ENCODE data around the gene STON2.
"Not testable (repeated sequence)": the region's sequence is repeated elsewhere in the genome, so short reads cannot be mapped to it uniquely, and the experiment has no call there.

The STON2 gene, protein sequence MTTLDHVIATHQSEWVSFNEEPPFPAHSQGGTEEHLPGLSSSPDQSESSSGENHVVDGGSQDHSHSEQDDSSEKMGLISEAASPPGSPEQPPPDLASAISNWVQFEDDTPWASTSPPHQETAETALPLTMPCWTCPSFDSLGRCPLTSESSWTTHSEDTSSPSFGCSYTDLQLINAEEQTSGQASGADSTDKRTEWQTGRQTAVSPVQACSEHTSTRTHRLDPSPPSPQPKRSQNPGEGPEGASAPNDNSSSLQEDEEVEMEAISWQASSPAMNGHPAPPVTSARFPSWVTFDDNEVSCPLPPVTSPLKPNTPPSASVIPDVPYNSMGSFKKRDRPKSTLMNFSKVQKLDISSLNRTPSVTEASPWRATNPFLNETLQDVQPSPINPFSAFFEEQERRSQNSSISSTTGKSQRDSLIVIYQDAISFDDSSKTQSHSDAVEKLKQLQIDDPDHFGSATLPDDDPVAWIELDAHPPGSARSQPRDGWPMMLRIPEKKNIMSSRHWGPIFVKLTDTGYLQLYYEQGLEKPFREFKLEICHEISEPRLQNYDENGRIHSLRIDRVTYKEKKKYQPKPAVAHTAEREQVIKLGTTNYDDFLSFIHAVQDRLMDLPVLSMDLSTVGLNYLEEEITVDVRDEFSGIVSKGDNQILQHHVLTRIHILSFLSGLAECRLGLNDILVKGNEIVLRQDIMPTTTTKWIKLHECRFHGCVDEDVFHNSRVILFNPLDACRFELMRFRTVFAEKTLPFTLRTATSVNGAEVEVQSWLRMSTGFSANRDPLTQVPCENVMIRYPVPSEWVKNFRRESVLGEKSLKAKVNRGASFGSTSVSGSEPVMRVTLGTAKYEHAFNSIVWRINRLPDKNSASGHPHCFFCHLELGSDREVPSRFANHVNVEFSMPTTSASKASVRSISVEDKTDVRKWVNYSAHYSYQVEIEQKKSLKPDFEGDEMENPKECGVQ

DNA sequence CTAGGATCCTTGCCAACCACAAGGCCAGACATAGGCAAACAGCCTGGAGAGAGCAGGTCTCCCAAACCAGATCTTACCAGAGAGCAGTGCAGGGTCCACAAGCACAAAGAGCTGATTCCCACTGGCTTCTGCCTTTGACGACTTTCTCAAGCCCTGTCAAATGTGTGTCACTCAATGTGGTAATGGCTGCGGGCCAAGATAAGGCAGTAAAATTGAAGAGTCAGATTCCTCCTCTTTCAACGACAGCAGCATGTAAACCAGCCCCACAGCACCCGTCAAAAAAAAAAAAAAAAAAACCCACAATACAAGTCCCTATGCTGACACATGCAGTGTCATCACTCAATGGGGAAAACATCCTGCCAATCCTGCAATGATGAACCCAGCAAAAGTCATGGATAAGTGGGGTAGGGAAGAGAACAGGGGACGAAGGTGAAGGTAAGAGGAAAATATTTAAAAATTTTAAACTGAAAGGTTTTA is at the start of gene STON2:
STON2 (minus strand) TSS at position 123 of the 477 bp plus-strand sequence. CDS start 1,942 bp downstream, outside the sequence.
- peak; percentile 90 for DNase-seq

DNA sequence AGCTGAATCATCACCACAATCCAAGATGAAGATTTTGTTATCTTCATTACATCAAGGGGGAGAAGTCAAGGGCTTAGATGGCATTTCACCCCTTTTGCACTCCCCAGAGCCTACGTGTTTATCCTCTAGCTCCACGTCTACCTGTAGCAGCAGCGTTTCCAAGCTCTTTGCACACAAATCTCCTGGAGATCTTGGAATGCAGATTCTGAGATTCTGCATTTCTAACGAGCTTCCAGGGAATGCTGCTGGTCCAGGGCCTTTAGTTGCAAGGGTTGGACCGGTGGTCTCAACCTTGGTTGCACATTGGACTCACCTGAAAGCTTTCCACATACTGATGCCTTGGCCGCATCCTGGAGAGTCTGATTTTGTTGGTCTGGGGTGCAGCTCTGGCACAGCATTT is 49.5 kb upstream of the STON2 start:
- DNase-seq = no peak

DNA sequence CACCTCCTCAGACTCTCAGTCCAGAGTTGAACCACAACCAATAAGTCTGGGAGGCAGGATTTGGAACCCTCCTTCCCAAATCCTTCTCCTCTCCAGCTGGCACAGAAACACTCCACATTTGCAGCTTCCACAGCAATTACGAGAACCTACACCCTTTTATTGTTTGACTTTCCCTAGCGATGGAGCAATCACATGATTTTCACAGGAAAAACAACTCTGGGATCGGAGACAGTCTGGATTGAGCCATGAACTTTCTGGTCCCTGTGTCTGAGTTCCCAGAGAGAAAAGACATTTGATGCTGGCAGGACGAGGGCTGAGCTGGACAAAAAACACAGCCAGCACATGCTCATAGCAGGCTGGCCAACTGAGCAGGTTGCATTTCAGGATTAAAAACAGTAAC is 49.0 kb upstream of the STON2 start:
- no peak for DNase-seq

DNA sequence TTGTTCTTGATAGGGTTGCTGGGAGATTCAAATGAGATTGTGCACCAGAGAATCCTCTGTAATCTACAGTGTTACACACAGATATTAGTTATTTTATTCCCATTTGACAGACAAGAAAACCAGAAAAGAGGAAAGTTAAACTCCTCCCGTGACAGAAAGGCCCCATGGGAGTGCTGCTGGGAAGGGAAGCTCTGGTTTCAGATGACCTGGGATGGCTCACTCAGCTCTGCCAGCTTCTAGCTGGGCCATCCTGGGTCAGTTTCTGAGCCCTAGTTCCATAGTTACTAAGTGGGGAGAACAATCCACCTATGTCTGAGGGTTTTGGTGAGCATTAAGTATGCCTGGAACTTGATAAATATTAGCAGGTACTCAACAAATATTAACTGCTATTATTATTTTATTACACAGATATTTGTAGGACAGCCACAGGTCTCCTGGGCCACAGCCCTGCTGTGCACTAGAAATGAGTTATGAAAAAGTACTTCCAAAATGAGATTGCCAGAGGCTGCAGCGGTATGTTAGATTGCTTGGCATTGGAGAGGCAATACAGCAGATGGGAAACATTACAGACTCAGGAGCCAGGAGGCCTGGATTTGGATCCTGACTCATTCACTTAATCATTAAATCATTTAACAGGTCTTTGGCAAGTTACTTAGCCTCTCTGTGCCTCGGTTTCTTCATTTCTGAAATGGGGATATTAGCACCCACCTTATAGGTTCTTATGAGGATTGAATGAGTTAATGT is 47.1 kb upstream of the STON2 start:
- no peak for DNase-seq

DNA sequence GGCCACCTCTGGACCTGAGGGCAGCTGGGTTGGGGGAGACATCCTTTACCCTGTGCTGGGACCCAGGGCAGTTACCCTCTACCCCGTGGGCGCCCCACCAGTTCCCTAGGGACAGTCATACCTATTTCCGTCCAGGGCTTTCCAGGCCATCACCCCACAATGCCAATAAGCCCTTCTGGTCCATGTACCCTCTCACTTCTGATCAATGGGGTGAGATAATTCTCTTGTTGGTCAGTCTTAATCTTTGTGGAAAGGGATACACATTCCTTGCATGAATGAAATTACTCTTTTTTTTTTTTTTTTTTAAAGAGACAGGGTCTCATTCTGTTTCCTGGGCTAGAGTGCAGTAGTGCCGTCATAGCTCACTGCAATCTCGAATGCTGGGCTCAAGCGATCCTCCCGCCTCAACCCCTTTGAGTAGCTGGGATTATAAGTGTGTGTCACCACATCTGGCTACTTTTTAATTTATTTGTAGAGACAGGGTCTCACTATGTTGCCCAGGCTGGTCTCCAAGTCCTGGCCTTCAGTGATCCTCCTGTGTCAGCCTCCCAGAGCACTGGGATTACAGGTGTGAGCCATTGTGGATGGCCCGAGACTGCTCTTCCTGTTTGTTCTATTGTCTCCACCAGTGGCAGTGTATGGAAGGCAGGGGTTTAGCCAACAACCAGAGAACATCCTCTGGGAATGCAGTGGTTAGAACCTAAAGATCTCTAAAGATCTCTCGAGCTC is 46.3 kb upstream of the STON2 start:
- DNase-seq = no peak

DNA sequence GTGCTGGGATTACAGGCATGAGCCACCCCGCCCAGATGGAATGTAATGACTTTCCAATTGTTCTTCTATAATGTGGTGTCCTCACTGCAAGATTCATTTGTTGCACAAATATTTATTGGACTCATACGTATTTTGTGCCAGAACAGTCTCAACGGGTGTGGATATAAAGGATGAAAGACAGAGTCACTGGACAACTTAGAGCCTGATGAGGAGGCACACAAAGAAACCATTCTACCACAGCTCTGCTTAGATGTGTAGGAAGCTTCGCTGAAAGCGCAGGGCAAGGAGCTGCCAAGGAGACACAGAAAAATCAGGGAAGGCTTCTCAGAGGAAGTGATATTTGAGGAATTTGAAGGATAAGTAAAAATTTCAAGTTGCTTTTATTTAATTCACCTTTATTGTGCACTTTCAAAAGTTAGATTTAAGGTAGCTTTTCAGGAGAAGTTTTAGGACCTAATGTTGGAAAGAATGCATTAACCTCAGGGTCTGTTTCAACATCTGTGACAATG is 41.6 kb upstream of the STON2 start:
- DNase-seq = no peak

DNA sequence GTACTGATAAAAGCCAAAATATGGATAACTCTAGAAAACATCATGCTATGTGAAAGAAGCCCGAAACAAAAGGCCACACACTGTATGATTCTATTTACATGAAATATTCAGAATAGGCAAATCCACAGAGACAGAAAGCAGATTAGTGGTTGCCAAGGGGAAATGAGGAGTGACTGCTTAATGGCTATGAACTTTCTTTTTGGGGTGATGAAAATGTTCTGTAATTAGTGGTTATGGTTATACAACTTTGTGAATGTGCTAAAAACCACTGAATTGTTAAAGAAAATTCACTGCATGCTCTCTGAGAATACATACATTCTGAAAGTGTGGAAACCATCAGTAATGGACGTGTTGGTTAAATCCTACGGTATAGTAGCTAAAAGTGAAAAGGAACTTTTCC is 39.9 kb upstream of the STON2 start:
- DNase-seq = no peak

DNA sequence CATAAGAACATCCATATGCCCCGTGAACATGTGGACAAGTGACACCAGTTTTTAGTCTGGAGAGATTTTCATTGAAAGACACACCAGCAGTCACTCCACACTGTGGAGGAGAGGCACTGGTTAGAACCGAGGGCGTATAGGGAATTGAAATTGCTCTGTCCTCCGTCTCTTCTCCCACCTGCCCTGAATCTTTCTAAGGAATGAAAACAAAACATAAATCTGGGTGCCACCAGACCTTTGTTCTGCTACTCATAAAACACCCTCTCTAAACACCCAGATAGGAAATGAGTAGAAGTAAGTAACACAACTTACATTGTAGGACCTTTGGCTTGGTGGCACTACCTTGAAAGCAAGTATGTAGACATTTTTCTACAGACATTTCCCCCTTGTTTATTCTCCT is 37.1 kb upstream of the STON2 start:
- no peak for DNase-seq

DNA sequence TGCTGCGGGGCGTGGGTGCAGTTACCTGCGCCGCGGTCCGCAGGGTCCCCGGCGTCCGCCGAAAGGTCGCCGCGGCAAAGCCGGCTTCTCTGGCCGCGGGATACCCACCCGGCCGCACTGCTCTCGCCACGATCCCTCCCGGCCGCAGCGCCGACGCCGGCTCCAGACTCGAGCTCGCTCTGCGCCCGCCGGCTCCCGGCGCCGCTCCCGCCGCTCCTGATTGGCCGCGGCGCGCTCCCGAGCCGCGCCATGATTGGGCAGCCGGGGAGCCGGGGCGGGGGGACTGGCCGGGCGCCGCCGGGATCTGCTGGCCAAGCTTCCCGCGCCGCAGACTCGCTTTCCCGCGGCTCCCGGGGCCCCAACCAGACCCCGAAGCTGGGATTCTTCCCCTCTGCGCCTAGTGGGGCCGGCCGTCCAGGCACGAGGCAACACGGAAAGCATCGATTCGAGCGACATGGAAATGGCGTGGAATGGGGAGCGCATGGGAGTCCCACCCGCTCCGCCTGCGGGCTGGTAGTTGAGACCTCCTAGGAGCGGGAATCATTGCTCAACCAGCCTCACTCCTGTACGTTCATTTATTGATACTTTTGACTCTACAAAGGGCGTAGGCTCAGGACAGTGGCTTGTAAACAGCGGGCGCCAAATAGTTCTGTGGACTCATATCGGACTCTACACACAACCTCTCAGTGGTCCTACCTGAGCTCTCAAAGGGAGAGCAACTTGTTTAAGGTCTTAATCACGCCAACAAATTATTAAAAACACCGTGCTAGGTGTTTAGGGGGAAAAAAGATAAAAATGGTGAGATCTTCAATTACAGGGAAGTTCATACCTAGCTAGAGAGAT is 36.4 kb upstream of the STON2 start:
- peak; percentile 61 for DNase-seq

DNA sequence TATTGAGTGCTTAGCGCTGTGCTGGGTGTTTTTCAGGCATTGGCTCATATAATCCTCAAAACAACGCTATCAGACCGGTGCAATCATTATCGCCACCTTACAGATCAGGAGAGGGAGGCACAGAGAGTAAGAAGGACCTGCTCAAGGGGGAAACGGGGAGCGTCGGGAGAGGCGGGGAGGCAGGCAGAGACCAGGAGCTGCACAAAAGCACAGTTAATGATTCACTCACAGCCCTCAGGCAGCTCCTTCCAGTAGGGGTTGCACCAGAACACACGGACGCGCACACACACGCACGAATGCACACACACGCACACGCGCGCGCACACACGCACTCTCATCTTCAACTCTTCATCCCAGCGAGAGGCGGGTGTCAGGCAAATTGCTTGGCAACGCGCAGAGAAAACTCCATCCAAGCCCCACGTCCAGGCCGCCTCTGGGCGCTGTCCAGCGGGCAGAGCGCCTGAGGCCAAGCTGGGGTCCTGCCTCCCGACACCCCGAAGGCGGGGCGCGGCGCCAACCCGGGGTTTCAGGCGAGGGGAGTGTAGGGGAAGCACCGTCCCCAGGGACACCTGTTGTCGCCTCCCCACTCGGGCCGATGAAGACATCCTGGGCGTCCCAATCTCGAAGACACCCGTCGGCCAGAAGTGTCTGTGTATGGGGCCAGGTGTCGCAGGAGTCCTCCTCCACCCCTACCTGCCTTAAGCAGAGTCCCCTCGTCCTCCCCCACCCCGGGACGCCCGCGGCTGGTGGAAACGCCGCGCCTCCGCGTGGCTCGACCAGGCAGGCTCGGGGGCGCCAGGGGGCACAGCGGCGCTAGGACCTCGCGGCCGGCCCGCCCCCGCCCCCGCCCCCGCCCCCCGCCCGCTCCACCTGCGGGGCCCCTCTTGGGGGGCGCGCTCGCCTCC is 35.5 kb upstream of the STON2 start:
- peak; percentile 20 for DNase-seq

DNA sequence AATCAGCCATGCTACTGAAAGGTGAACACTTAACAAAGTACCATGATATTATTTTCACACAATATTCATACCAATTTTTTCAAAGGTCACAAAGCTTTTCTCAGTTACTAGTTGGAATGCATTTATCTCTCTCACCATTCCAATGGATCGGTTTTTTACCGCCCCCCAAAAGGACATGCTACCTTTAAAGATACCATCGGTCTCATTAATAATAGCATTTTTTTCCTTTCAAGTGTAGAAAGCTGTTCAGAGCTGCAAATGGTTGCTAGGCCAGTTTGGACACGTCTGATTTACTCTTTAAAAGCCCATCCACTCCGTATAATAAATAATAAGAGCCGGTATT is 34.9 kb upstream of the STON2 start:
- DNase-seq = no peak

DNA sequence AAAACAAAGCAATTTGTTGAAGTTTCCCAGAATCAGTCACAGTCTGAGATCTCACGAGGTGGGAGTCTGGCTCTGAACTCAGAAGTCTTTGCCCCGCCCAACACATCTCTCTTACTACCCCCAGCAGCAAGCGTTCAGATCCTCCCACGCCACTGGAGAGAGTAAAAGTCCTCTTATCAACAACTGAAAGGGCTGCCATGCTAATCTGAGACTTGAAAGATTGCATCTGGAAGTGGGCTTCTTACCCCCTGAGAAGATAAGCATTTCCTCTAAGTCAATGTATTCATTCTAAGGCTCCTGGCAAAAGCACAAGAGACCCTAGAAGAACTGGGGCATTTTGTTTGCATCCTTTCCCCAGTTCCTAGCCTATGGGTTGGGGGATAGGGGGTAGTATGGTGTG is 34.1 kb upstream of the STON2 start:
- DNase-seq = no peak

DNA sequence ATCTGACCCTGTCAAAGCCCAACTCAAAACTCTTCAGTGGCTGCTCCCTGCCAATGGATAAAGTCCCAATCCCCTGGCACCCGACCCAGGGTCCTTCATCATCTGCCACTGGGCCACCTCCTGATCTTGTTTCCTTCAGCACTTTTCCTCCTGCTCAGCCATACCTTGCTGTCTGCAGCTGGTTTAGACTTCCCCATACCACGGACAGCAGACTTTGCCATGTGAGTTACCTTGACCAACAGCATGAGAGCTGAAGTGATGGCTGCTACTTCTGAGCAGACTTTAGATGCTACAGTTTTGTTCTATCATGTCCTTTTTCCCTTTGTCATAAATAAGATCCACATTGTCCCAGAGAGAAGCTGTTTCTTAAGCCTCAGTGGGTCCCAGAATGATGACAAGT is 33.3 kb upstream of the STON2 start:
- DNase-seq = no peak

DNA sequence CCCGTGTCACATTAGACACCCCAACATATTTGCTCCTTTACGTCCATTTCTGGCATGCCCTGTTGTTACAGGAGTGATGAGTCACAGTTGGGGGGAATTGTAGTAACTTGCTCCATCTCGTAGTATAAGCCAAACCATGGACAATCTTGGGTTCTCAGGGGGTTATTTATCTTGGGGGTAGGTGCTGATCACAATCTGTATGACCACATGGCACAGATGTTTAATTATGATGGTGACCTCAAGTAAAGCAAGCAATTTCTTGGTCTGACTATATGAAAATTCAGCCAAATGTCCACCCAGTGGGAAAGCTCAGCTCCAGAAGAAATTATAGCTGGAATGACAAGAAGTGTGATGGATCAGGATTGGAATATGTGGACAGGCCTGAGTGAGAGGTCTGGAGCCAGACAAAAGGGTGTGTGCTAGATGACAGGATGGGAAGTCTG is 32.1 kb upstream of the STON2 start:
- DNase-seq = no peak

DNA sequence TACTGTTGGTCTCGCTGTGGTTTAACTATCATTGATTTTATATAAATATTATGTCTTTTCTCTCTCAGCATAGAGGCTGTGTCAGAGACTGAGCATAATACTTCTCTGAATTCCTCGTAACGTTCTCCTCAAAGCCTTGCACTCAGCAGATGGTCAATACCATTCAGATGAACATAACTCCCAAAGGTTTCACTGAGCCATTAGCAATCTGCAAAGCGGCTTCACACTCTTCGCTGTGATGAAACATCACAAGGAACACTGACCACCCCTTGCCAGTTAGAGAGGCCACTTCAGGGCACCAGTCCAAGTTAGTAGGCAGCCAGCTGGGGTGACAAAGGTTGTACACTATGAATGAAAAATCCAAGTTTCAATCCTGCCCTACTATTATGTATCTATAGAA is 30.1 kb upstream of the STON2 start:
- no peak for DNase-seq

DNA sequence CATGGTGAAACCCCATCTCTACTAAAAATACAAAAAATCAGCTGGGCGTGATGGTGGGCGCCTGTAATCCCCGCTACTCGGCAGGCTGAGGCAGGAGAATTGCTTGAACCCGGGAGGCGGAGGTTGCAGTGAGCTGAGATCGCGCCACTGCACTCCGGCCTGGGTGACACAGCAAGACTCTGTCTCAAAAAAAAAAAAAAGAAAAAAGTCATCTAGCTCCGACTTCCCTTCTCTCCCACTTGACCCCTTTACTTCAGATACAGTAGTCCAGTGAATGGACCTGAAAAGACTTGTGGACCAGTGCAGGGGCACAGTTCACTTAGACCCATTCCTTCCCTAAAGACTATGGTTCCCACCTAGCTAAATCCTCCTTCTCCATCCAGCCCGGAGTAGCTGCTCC is 29.6 kb upstream of the STON2 start:
- not testable (repeated sequence) for DNase-seq

DNA sequence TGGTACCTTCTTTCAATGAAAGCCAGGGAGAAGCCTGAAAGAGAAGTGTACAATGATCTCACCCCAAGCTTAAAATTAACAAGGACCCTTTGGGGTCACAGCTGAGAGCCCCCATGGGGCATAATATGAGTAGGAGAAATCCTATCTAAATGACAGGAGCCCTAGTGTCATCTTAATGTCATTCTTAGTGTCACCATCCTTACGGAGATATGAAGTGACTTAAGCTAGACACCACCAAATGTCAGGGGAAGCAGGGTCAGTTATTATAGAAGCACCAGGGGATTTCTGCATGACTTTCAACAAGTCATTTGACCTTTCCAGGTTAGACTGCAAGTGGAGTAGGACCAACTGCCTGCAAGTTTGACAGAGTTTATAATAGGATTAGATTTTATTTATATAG is 28.9 kb upstream of the STON2 start:
- no peak for DNase-seq

DNA sequence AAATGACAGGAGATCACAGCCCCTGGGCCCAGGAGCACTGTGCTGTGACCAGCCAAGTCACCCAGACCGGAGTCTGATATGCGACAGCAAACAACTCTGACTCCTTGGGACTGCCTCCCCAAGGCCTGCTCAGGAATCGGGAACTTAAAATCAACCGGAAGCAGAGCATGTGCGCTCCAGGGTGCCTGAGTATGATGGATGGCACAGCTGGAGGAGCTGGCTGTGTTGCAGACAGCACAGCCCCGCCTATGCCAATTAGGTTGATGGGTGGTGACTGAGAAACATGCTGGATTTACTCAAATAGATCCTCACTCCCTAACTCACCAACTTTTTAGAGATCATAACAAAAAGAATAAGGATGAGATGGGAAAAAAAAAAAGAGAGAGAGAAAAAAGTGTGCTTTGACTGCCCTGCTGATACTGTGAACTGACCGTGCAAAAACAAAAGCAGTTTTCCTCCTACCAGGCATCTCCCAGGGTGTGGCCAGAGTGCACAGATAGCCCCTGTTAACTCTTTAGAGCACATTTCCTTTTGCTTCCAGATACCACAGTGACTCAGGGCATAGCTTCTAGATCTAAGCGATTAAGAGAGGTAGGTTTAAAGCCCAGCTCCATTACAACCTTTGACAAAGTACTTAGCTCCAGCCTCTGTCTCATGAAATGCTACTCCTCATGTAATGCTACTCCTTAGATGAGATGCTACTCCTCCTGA is 27.4 kb upstream of the STON2 start:
- DNase-seq = no peak

DNA sequence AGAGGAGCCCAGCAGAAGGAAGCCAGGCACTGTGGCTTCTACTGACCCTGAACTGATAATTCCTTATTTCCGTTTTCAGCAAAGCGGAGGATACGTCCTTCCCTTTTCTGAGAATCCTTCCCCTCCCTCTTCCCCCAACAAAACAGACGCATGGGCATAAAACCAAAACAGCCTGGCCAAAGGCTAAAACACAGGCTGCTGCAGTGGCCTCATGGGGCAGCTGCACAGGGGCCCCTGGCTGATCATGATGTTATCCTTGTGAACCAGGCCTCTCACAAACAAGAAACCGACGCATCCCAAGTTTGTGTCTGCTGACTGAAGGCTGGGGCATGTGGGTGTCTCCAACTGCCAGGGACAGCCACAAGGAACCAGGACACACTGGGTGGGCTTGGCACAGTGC is 23.4 kb upstream of the STON2 start:
- DNase-seq = no peak

Data from fibroblast of skin of right biceps (primary cell).